Measurements from ENCODE around the gene IL32.
"Not testable (repeated sequence)": the region's sequence is repeated elsewhere in the genome, so short reads cannot be mapped to it uniquely, and the experiment has no call there.

IL32 gene

DNA sequence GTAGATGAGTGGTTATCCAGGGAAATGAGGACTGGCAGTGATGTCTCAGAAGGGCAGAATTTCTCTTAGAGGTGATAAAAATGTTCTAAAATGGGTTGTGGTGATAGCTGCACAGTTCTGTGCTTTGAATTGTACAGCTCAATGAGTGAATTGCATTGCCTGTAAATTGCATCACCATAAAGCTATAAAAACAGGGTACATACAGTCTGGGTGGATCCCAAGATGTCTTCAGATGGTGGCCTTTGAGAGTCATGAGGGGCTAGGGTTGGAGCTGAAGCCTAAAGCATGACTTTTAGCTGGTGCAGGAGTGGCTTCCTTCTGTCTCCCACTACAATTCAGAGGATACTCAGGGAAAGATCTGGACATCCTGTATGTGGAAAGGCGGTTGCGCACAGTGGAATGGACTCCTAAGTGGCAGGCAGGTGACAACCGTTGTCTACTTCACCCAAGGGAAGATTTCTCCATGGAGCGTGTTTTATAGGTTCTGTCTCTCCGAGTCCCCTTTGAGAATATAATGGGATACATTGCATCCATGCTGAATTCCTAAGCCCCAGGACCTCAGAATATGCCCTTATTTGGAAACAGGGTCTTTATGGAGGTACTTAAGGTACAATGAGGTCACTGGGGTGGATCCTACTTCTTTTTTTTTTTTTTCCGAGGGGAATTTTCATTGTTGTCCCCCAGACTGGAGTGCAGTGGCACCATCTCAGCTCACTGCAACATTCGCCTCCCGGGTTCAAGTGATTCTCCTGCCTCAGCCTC is 1.6 kb upstream of the IL32 start:
- Histone ChIP-seq H3K9ac (ENCODE audit: low read depth, low read length) (peak overlapping the region; percentile 59; the same call in 1 of the 2 replicates), H3K9me3 (ENCODE audit: insufficient read depth, low read depth, low read length) (no peaks in the 10 kb centered on the region), H3K27ac (ENCODE audit: low read depth, low read length) (peak overlapping the region; percentile 70; the same call in 1 of the 2 replicates), H3K4me3 (ENCODE audit: low read length) (no peak overlapping the region), H3K4me1 (ENCODE audit: insufficient read depth, low read length) (peaks cover 8% of the 10 kb centered on the region; the same call in 1 of the 2 replicates), H3K27me3 (ENCODE audit: insufficient read depth, low read length) (no peaks in the 10 kb centered on the region), H3K36me3 (ENCODE audit: insufficient read depth, low read length) (no peaks in the 10 kb centered on the region)
- 90% methylated on average over 8 of the region's 8 CpGs for whole genome bisulfite sequencing

DNA sequence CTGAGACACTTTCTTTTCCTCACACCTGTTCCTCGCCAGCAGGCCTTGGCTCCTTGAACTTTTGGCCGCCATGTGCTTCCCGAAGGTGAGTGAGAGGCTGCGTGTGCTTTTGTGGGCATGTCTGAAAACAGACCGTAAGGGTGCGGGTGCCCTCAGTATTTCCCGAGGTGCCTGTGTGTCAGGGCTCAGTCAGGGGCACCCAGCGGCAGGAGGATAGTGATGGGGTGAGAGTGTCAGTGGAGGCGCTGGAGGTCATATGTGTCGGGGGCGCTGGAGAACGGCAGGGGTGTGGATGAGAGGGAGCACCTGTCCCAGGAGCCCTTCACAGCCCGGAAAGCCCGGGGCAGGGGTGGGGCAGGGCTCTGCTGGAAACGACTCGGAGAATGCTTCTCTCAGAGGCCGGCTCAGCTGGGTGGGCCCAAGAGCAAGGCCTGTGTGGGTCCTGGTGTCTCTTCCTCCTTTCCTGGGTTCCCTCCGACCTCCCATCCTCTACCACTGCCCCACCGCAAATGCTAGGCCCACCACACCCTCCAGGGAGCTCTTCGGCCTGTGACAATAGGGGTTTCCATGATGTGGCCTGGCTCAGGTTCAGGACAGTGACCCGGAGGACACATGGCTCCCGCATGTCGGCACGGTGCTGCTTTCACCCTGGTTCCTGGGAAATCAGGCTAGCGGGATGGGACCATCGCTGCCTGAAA is 451 bp downstream of the IL32 start:
- no peak overlapping the region for H3K27ac ChIP-seq (ENCODE audit: low read depth, low read length)
- no peaks in the 10 kb centered on the region for H3K27me3 ChIP-seq (ENCODE audit: insufficient read depth, low read length)
- WGBS, result 91% methylated on average over 26 of the region's 26 CpGs
- no peak overlapping the region for H3K9ac ChIP-seq (ENCODE audit: low read depth, low read length)
- peaks cover 4% of the 10 kb centered on the region; the same call in 1 of the 2 replicates for H3K4me1 ChIP-seq (ENCODE audit: insufficient read depth, low read length)
- no peaks in the 10 kb centered on the region for H3K9me3 ChIP-seq (ENCODE audit: insufficient read depth, low read depth, low read length)
- no peak overlapping the region for H3K4me3 ChIP-seq (ENCODE audit: low read length)
- H3K36me3 ChIP-seq (ENCODE audit: insufficient read depth, low read length), result no peaks in the 10 kb centered on the region

DNA sequence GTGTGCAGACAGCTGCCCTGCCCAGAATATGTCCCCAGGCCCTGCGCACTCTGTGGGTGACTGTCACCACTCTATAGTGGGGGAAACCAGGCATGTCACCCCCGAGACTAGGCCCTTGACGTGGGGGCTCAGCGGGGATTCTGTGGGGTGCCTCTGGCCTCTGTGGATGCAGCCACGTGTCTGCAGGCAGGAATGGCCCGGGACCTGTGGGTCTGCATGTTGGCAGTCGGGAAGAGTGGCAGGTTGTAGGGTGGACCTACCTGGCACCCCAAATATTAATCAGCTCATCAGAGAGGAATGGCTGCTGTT is 954 bp downstream of the IL32 start:
- no peak overlapping the region for H3K4me3 ChIP-seq (ENCODE audit: low read length)
- no peak overlapping the region for H3K27ac ChIP-seq (ENCODE audit: low read depth, low read length)
- H3K36me3 ChIP-seq (ENCODE audit: insufficient read depth, low read length), result no peaks in the 10 kb centered on the region
- peaks cover 4% of the 10 kb centered on the region; the same call in 1 of the 2 replicates for H3K4me1 ChIP-seq (ENCODE audit: insufficient read depth, low read length)
- H3K9me3 ChIP-seq (ENCODE audit: insufficient read depth, low read depth, low read length), result no peaks in the 10 kb centered on the region
- H3K9ac ChIP-seq (ENCODE audit: low read depth, low read length), result no peak overlapping the region
- WGBS, result 91% methylated on average over 7 of the region's 7 CpGs
- H3K27me3 ChIP-seq (ENCODE audit: insufficient read depth, low read length), result no peaks in the 10 kb centered on the region

DNA sequence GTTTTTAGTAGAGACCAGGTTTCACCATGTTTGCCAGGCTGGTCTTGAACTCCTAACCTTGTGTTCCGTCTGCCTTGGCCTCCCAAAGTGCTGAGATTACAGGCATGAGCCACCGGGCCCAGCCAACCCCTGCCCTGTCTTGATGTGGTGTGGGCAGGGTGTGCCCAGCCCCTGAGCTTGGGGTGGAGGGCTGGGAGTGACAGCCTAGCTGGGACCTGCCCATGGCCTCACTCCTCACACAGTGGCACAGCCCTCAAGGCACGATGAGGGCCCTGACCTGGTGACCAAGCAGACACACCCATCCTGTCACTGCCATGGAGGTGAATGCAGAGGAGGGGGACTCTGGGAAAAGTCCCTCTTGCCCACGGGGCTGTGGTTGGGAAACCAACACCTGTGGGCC is 3.0 kb downstream of the IL32 start:
- H3K4me1 ChIP-seq (ENCODE audit: insufficient read depth, low read length), result peaks cover 4% of the 10 kb centered on the region; the same call in 1 of the 2 replicates
- no peaks in the 10 kb centered on the region for H3K9me3 ChIP-seq (ENCODE audit: insufficient read depth, low read depth, low read length)
- H3K27ac ChIP-seq (ENCODE audit: low read depth, low read length), result no peak overlapping the region
- no peak overlapping the region for H3K9ac ChIP-seq (ENCODE audit: low read depth, low read length)
- H3K4me3 ChIP-seq (ENCODE audit: low read length), result no peak overlapping the region
- 95% methylated on average over 4 of the region's 4 CpGs for WGBS
- H3K36me3 ChIP-seq (ENCODE audit: insufficient read depth, low read length), result no peaks in the 10 kb centered on the region
- no peaks in the 10 kb centered on the region for H3K27me3 ChIP-seq (ENCODE audit: insufficient read depth, low read length)

DNA sequence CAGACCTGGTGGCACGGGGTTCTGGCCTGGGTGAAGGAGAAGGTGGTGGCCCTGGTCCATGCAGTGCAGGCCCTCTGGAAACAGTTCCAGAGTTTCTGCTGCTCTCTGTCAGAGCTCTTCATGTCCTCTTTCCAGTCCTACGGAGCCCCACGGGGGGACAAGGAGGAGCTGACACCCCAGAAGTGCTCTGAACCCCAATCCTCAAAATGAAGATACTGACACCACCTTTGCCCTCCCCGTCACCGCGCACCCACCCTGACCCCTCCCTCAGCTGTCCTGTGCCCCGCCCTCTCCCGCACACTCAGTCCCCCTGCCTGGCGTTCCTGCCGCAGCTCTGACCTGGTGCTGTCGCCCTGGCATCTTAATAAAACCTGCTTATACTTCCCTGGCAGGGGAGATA is 3.7 kb downstream of the IL32 start:
- H3K4me1 ChIP-seq (ENCODE audit: insufficient read depth, low read length); H3K9me3 ChIP-seq (ENCODE audit: insufficient read depth, low read depth, low read length): not testable (repeated sequence)

DNA sequence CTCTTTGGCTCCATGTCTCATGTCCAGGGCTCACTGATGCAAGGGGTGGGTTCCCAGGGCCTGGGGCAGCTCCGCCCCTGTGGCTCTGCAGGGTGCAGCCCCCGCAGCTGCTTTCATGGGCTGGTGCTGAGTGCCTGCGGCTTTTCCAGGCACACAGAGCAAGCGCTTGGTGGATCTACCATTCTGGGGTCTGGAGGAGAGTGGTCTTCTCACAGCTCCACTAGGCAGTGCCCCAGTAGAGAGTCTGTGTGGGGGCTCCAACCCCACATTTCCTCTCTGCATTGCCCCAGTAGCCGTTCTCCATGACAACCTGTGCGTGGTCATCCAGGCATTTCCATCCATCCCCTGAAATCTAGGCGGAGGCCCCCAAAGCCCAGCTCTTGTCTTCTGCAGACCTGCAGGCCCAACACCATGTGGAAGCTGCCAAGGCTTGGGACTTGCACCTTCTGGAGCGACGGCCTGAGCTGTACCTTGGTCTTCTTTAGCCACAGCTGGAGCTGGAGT is 5.2 kb downstream of the IL32 start:
- no peaks in the 10 kb centered on the region for H3K9me3 ChIP-seq (ENCODE audit: insufficient read depth, low read depth, low read length)
- H3K27me3 ChIP-seq (ENCODE audit: insufficient read depth, low read length), result no peaks in the 10 kb centered on the region
- no peak overlapping the region for H3K4me3 ChIP-seq (ENCODE audit: low read length)
- 86% methylated on average over 9 of the region's 9 CpGs for WGBS
- H3K36me3 ChIP-seq (ENCODE audit: insufficient read depth, low read length), result no peaks in the 10 kb centered on the region
- 0 out of 2 replicates have a peak, but pooled peaks cover 2% of the 10 kb centered on the region for H3K4me1 ChIP-seq (ENCODE audit: insufficient read depth, low read length)
- no peak overlapping the region for H3K9ac ChIP-seq (ENCODE audit: low read depth, low read length)
- H3K27ac ChIP-seq (ENCODE audit: low read depth, low read length), result no peak overlapping the region

More for the DNA sequence above, 3.7 kb downstream of the IL32 start:
- H3K27me3 ChIP-seq (ENCODE audit: insufficient read depth, low read length); H3K9ac ChIP-seq (ENCODE audit: low read depth, low read length); H3K36me3 ChIP-seq (ENCODE audit: insufficient read depth, low read length); H3K4me3 ChIP-seq (ENCODE audit: low read length); H3K27ac ChIP-seq (ENCODE audit: low read depth, low read length): not testable (repeated sequence)
- WGBS, result 94% methylated on average over 10 of the region's 11 CpGs

DNA sequence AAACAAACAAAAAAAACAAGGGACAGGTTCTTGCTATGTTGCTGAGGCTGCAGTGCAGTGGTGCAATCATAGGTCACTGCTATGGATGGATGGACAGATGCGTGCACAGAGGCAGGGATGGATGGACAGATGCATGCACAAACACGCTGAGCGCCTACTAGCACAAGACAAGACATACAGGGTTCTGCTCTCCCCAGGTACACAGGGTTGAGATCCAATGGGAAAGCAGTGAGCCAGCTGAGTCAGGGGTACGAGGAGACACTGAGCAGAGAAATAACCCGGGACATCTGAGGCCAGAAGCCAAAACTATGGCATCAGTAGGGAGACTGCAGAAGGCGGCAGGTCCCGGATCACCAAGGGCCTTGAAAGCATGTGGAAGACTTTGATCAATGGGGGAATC is 6.2 kb downstream of the IL32 start:
- H3K36me3 ChIP-seq (ENCODE audit: insufficient read depth, low read length), result no peaks in the 10 kb centered on the region
- no peak overlapping the region for H3K27ac ChIP-seq (ENCODE audit: low read depth, low read length)
- H3K9me3 ChIP-seq (ENCODE audit: insufficient read depth, low read depth, low read length), result no peaks in the 10 kb centered on the region
- H3K9ac ChIP-seq (ENCODE audit: low read depth, low read length), result no peak overlapping the region
- H3K4me1 ChIP-seq (ENCODE audit: insufficient read depth, low read length), result 0 out of 2 replicates have a peak, but pooled peaks cover 2% of the 10 kb centered on the region
- no peaks in the 10 kb centered on the region for H3K27me3 ChIP-seq (ENCODE audit: insufficient read depth, low read length)
- 89% methylated on average over 7 of the region's 7 CpGs for WGBS
- H3K4me3 ChIP-seq (ENCODE audit: low read length), result no peak overlapping the region

DNA sequence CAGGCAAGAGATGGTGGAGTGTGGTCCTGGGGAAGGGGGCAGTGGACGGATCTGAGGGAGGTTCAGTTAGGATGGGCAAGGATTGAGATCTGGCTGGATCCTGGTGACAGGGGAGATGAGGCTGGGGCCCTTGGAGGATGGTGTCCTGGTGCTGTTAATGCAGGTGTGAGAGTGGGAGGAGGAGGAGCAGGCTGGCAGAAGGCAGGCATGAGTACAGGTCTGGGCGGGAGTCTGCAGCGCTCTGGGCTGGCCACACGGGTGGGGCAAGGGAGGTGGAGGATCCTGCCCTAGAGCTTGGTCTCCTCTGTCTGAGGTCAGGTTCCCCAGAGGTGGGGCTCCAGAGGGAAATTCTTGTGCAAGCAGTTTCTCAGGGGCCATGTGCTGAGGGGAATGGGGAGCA is 6.7 kb downstream of the IL32 start:
- not testable (repeated sequence) for H3K27me3 ChIP-seq (ENCODE audit: insufficient read depth, low read length); H3K9ac ChIP-seq (ENCODE audit: low read depth, low read length); H3K36me3 ChIP-seq (ENCODE audit: insufficient read depth, low read length); H3K4me3 ChIP-seq (ENCODE audit: low read length); H3K9me3 ChIP-seq (ENCODE audit: insufficient read depth, low read depth, low read length); H3K27ac ChIP-seq (ENCODE audit: low read depth, low read length); H3K4me1 ChIP-seq (ENCODE audit: insufficient read depth, low read length)
- 83% methylated on average over 2 of the region's 4 CpGs for WGBS

DNA sequence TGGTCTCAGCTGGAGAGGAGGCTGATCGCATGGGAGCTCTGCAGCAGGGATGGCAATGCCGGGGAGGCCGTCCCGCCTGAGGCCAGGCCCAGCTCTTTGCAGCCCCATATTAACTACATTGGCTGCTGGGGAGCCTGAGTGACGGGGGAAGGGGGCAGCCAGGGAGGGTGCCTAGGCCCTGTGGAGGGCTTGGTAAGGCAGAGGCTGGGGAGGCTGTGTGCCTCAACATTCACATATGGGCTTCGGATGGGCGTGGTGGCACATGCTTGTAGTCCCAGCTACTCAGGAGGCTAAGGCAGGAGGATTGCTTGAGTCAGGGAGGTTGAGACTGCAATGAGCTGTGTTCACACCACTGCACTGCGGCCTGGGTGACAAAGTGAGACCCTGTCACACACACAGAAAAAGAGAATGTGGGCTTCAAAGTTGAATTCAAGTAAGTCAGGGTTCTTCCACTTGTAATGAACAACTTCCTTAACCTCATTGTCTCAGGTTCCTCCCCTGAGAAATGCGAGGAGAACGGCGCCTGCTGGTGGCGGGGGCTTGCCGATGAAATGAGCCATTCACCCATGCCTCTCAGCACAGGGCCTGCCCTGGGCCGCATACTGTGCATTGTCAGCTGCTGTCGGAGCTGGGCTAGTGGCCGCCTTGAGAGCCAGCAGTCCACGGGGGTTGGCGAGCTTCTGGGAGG is 7.3 kb downstream of the IL32 start:
- not testable (repeated sequence) for H3K36me3 ChIP-seq (ENCODE audit: insufficient read depth, low read length)
- 80% methylated on average over 7 of the region's 18 CpGs for WGBS

DNA sequence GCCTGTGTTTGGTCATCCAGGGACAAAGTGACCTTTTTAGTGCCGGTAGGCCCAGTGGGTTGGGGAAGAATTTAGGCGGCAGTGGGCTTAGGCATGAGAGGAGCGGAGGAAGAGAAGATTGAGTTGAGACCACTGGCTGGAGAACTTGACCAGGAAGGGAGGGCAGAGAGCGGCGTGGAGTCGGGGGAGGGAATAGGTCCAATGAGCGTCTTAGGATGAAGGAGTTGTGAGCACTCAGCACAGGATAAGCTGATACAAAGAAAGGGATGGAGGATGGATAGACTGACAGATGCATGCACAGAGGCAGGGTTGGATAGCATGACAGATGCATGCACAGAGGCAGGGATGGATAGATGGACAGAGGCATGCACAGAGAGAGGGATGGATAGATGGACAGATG is 8.0 kb downstream of the IL32 start:
- Histone ChIP-seq H3K27ac (ENCODE audit: low read depth, low read length) (no peak overlapping the region), H3K4me1 (ENCODE audit: insufficient read depth, low read length) (peaks cover 4% of the 10 kb centered on the region), H3K36me3 (ENCODE audit: insufficient read depth, low read length) (no peaks in the 10 kb centered on the region), H3K9me3 (ENCODE audit: insufficient read depth, low read depth, low read length) (no peaks in the 10 kb centered on the region), H3K9ac (ENCODE audit: low read depth, low read length) (no peak overlapping the region), H3K4me3 (ENCODE audit: low read length) (no peak overlapping the region), H3K27me3 (ENCODE audit: insufficient read depth, low read length) (no peaks in the 10 kb centered on the region)
- WGBS, result 93% methylated on average over 7 of the region's 7 CpGs

More for the DNA sequence above, 7.3 kb downstream of the IL32 start:
- not testable (repeated sequence) for H3K27ac ChIP-seq (ENCODE audit: low read depth, low read length); H3K9me3 ChIP-seq (ENCODE audit: insufficient read depth, low read depth, low read length); H3K4me1 ChIP-seq (ENCODE audit: insufficient read depth, low read length); H3K4me3 ChIP-seq (ENCODE audit: low read length); H3K9ac ChIP-seq (ENCODE audit: low read depth, low read length); H3K27me3 ChIP-seq (ENCODE audit: insufficient read depth, low read length)

DNA sequence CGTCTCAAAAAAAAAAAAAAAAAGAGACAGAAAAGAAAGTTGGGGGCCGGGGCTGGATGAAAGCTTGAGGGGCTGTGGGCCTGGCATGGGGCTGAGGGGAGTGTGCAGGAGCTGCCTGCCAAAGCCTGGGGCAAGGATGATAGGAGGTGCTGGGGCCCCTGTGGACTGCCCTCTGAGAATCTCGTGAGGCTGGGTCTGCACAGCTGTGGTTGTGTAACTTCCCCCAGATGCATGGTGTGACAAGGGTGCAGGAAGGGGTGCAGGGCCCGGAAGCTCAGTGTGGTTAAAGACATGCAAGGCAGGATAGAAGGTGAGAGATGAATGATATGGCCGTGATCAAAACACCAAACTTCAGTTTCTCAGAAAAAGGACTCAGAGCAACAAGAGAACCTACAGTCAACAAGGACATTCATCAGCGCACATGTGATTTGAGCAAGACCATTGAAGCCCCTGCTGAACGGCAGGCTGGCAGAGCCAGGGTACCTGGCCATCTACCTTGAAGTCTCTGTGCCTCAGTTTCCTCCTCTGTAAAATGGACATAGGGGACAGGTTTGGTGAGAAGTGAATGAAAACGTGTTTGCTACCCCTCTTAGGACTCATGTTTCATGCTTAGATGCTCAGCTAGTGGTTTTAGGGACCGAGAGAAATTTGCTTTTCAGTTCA is 9.6 kb downstream of the IL32 start:
- no peaks in the 10 kb centered on the region for H3K36me3 ChIP-seq (ENCODE audit: insufficient read depth, low read length)
- no peak overlapping the region for H3K9ac ChIP-seq (ENCODE audit: low read depth, low read length)
- H3K4me1 ChIP-seq (ENCODE audit: insufficient read depth, low read length), result peaks cover 15% of the 10 kb centered on the region
- WGBS, result 79% methylated on average over 9 of the region's 9 CpGs
- H3K27me3 ChIP-seq (ENCODE audit: insufficient read depth, low read length), result no peaks in the 10 kb centered on the region
- no peak overlapping the region for H3K27ac ChIP-seq (ENCODE audit: low read depth, low read length)
- H3K9me3 ChIP-seq (ENCODE audit: insufficient read depth, low read depth, low read length), result no peaks in the 10 kb centered on the region
- no peak overlapping the region for H3K4me3 ChIP-seq (ENCODE audit: low read length)

Measured in HUES64 (cell line).